ENCODE measurements around the gene PSMB11. TPM values are rescaled to one million over a fixed set of nuclear protein-coding genes. Genes with fewer than 3 reads are reported as not detected.

Gene PSMB11
- total RNA-seq, 1 experiment from 2014 or later: not detected

GRCh38 chr14:23041729-23042128 is 283 bp upstream of the PSMB11 start:
- H3K27me3 ChIP-seq (ENCODE audit: insufficient read depth, low read depth): no peaks in the 10 kb centered on the region
- no peaks in the 10 kb centered on the region for H3K4me1 ChIP-seq (replicated peaks; ENCODE audit: insufficient read depth)
- CTCF ChIA-PET: no interaction called here
- no peaks in the 10 kb centered on the region for H3K36me3 ChIP-seq (ENCODE audit: low read depth)
- intact Hi-C loops (cut with micrococcal nuclease; ENCODE audit: unreplicated experiment): no loop called here
- H3K4me2 ChIP-seq: no peak overlapping the region
- no peak overlapping the region for H3K4me3 ChIP-seq
- no peaks in the 10 kb centered on the region for H3K9me3 ChIP-seq (ENCODE audit: insufficient read depth, low read depth)
- BruUV-seq (replicated peaks): no TSS peak
- H3F3A ChIP-seq (ENCODE audit: insufficient read depth, low read depth): no peaks in the 10 kb centered on the region
- no peak overlapping the region for H2AFZ ChIP-seq
- TF ChIP-seq CTCF (conservative IDR thresholded peaks at IDR 0.05) (no peak), EZH2 (IDR thresholded peaks at IDR 0.05; ENCODE audit: low read depth) (no peak)
- POLR2A ChIA-PET (ENCODE audit: unreplicated experiment): interaction anchor here (0.6 kb wide), 1 partner anchor 39 kb away, joined by 4 read pairs; no protein-coding TSS in a partner anchor
- DNase-seq: no peak
- H3K79me2 ChIP-seq (ENCODE audit: low read depth): no peaks in the 10 kb centered on the region
- H3K27ac ChIP-seq: no peak overlapping the region
- H3K9me2 ChIP-seq (ENCODE audit: insufficient read depth): no peaks in the 10 kb centered on the region
- no peaks in the 10 kb centered on the region for H4K20me1 ChIP-seq (ENCODE audit: insufficient read depth)

- H3K9me2 ChIP-seq (ENCODE audit: insufficient read depth): no peaks in the 10 kb centered on the region
- no peaks in the 10 kb centered on the region for H3K4me1 ChIP-seq (replicated peaks; ENCODE audit: insufficient read depth)
- no peak overlapping the region for H2AFZ ChIP-seq
- no peak for DNase-seq
- no peaks in the 10 kb centered on the region for H3K79me2 ChIP-seq (ENCODE audit: low read depth)
- no peak overlapping the region for H3K4me2 ChIP-seq
- CTCF ChIA-PET: no interaction called here
- no peaks in the 10 kb centered on the region for H3K27me3 ChIP-seq (ENCODE audit: insufficient read depth, low read depth)
- H3F3A ChIP-seq (ENCODE audit: insufficient read depth, low read depth): no peaks in the 10 kb centered on the region
- BruUV-seq (replicated peaks): no TSS peak
- intact Hi-C loops (cut with micrococcal nuclease; ENCODE audit: unreplicated experiment): no loop called here
- no peak overlapping the region for H3K4me3 ChIP-seq
- H3K36me3 ChIP-seq (ENCODE audit: low read depth): no peaks in the 10 kb centered on the region
- no peaks in the 10 kb centered on the region for H4K20me1 ChIP-seq (ENCODE audit: insufficient read depth)
- no peaks in the 10 kb centered on the region for H3K9me3 ChIP-seq (ENCODE audit: insufficient read depth, low read depth)
- TF ChIP-seq EZH2 (IDR thresholded peaks at IDR 0.05; ENCODE audit: low read depth) (no peak), CTCF (conservative IDR thresholded peaks at IDR 0.05) (no peak)
- no peak overlapping the region for H3K27ac ChIP-seq
- POLR2A ChIA-PET (ENCODE audit: unreplicated experiment): interaction anchor here (0.6 kb wide), 1 partner anchor 10 kb away, joined by 4 read pairs; no protein-coding TSS in a partner anchor
Measured at GRCh38 chr14:23043145-23043544, 1.1 kb downstream of the PSMB11 start.

- no peaks in the 10 kb centered on the region for H4K20me1 ChIP-seq (ENCODE audit: insufficient read depth)
- H3K4me3 ChIP-seq: no peak overlapping the region
- H3K36me3 ChIP-seq (ENCODE audit: low read depth): no peaks in the 10 kb centered on the region
- H2AFZ ChIP-seq: no peak overlapping the region
- ChIA-PET CTCF (no interaction called here), POLR2A (ENCODE audit: unreplicated experiment) (no interaction called here)
- no peaks in the 10 kb centered on the region for H3K4me1 ChIP-seq (replicated peaks; ENCODE audit: insufficient read depth)
- H3K27me3 ChIP-seq (ENCODE audit: insufficient read depth, low read depth): no peaks in the 10 kb centered on the region
- BruUV-seq (replicated peaks): no TSS peak
- no peaks in the 10 kb centered on the region for H3K79me2 ChIP-seq (ENCODE audit: low read depth)
- no peaks in the 10 kb centered on the region for H3K9me2 ChIP-seq (ENCODE audit: insufficient read depth)
- H3K9me3 ChIP-seq (ENCODE audit: insufficient read depth, low read depth): no peaks in the 10 kb centered on the region
- no peak for DNase-seq
- intact Hi-C loops (cut with micrococcal nuclease; ENCODE audit: unreplicated experiment): no loop called here
- H3K4me2 ChIP-seq: no peak overlapping the region
- H3K27ac ChIP-seq: no peak overlapping the region
- no peak for TF ChIP-seq EZH2 (IDR thresholded peaks at IDR 0.05; ENCODE audit: low read depth)
- no peak for TF ChIP-seq CTCF (conservative IDR thresholded peaks at IDR 0.05)
- H3F3A ChIP-seq (ENCODE audit: insufficient read depth, low read depth): no peaks in the 10 kb centered on the region
Measured at GRCh38 chr14:23043754-23044153, 1.7 kb downstream of the PSMB11 start.
